B cell (primary cell): ENCODE measurements around the gene CNGA3.
"Not testable (repeated sequence)": the region's sequence is repeated elsewhere in the genome, so short reads cannot be mapped to it uniquely, and the experiment has no call there.

Experiments used
- CTCF ChIP-seq: fragments of 200-600 bp; IDR thresholded peaks from one replicate; pipeline ENCODE4 v1.8.0; 2022; ENCODE audit warnings: antibody characterized with exemption, mild to moderate bottlenecking
- EZH2 ChIP-seq: IDR thresholded peaks from 2 replicates; pipeline ENCODE4 v1.6.1; 2012; ENCODE audit warnings: borderline replicate concordance, low read depth, mild to moderate bottlenecking, moderate library complexity, low read length; ENCODE audit not compliant: insufficient read depth, poor library complexity, severe bottlenecking

- not testable (repeated sequence) for TF ChIP-seq CTCF, EZH2
Measured at GRCh38 chr2:98307131-98307696, 39.0 kb upstream of the CNGA3 start.
